ENCODE results near the gene DLG2. TPM values are rescaled to one million over a fixed set of nuclear protein-coding genes. Genes with fewer than 3 reads are reported as not detected.

The DLG2 gene
- total RNA-seq, 2 experiments from 2014 or later, result 6.9 to 8.2 TPM

DNA sequence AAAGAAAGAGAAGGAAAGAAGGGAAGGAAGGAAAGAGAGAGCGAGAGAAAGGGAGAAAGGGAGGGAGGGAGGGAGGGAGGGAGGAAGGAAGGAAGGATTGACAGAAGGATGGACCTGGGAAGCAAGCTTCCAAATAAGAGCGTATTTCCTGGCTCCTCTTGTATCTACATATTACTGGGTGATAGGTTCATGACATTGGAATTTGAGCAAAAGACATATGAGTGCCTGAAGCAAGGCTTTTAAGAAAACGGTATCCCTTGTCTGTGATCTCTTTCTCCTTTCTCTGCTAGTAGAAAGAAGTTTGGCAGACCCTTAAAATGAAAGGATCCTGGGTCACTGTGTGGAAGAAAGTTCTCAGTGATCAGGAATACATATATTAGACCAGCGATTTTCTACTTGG is 1408.8 kb downstream of the DLG2 start:
- ChIA-PET POLR2A (no interaction called here), CTCF (ENCODE audit: unreplicated experiment) (no interaction called here)
- no TSS peak for BruUV-seq (replicated peaks)
- Histone ChIP-seq H3K36me3 (ENCODE audit: insufficient read depth, low read length) (no peaks in the 10 kb centered on the region), H3K4me2 (ENCODE audit: low read length) (no peak overlapping the region), H3K9me3 (ENCODE audit: low read length) (no peaks in the 10 kb centered on the region), H3K4me3 (ENCODE audit: low read depth, low read length, poor library complexity, severe bottlenecking) (no peak overlapping the region), H3K9me2 (ENCODE audit: insufficient read depth, low read length) (no peaks in the 10 kb centered on the region), H2AFZ (ENCODE audit: low read length) (no peak overlapping the region), H4K20me1 (ENCODE audit: insufficient read depth, low read length) (no peaks in the 10 kb centered on the region), H3K79me2 (ENCODE audit: insufficient read depth, low read depth, low read length) (no peaks in the 10 kb centered on the region), H3K27ac (ENCODE audit: low read depth, low read length, poor library complexity, severe bottlenecking) (no peak overlapping the region), H3K4me1 (ENCODE audit: insufficient read depth, low read length, poor library complexity, severe bottlenecking) (no peaks in the 10 kb centered on the region)
- TF ChIP-seq EZH2phosphoT487 (IDR thresholded peaks at IDR 0.05; ENCODE audit: borderline replicate concordance, low read depth, low read length), result no peak
- TF ChIP-seq, protein P1, sequence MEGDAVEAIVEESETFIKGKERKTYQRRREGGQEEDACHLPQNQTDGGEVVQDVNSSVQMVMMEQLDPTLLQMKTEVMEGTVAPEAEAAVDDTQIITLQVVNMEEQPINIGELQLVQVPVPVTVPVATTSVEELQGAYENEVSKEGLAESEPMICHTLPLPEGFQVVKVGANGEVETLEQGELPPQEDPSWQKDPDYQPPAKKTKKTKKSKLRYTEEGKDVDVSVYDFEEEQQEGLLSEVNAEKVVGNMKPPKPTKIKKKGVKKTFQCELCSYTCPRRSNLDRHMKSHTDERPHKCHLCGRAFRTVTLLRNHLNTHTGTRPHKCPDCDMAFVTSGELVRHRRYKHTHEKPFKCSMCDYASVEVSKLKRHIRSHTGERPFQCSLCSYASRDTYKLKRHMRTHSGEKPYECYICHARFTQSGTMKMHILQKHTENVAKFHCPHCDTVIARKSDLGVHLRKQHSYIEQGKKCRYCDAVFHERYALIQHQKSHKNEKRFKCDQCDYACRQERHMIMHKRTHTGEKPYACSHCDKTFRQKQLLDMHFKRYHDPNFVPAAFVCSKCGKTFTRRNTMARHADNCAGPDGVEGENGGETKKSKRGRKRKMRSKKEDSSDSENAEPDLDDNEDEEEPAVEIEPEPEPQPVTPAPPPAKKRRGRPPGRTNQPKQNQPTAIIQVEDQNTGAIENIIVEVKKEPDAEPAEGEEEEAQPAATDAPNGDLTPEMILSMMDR (conservative IDR thresholded peaks at IDR 0.05; ENCODE audit: low read length), result no peak
- DNase-seq (ENCODE audit: low spot score), result no peak
- intact Hi-C loops (cut with micrococcal nuclease; ENCODE audit: unreplicated experiment), result no loop called here

DNA sequence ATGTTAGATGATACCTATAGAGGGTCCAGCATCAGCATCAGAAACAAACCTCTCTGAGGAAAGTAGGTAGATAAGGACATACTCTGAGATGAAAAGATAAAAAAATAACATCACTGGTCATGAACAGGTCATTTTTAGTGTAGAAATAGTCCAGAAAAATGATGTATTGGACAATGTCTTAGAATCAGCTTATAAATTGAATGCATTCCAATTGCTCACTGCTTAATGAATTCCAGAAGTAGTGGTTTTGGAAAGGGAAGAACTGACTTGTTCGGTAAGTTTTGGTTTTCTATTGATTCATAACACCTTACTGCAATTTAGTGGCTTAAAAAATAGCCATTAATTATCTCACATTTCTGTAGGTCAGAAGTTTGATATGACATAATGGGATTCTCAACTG is 1411.5 kb downstream of the DLG2 start:
- ChIA-PET POLR2A (interaction anchor here (0.5 to 0.6 kb wide), 2 partner anchors 29 to 424 kb away, joined by 3 to 4 read pairs; no protein-coding TSS in a partner anchor), CTCF (ENCODE audit: unreplicated experiment) (no interaction called here)
- Histone ChIP-seq H3K27ac (ENCODE audit: low read depth, low read length, poor library complexity, severe bottlenecking) (no peak overlapping the region), H3K36me3 (ENCODE audit: insufficient read depth, low read length) (no peaks in the 10 kb centered on the region), H3K4me1 (ENCODE audit: insufficient read depth, low read length, poor library complexity, severe bottlenecking) (no peaks in the 10 kb centered on the region), H2AFZ (ENCODE audit: low read length) (no peak overlapping the region), H3K9me3 (ENCODE audit: low read length) (no peaks in the 10 kb centered on the region), H3K79me2 (ENCODE audit: insufficient read depth, low read depth, low read length) (no peaks in the 10 kb centered on the region), H3K9me2 (ENCODE audit: insufficient read depth, low read length) (no peaks in the 10 kb centered on the region), H3K4me2 (ENCODE audit: low read length) (no peak overlapping the region), H3K4me3 (ENCODE audit: low read depth, low read length, poor library complexity, severe bottlenecking) (no peak overlapping the region), H4K20me1 (ENCODE audit: insufficient read depth, low read length) (no peaks in the 10 kb centered on the region)
- TF ChIP-seq EZH2phosphoT487 (IDR thresholded peaks at IDR 0.05; ENCODE audit: borderline replicate concordance, low read depth, low read length), result no peak
- TF ChIP-seq, protein P1 (conservative IDR thresholded peaks at IDR 0.05; ENCODE audit: low read length), result no peak
- no TSS peak for BruUV-seq (replicated peaks)
- no peak for DNase-seq (ENCODE audit: low spot score)
- intact Hi-C loops (cut with micrococcal nuclease; ENCODE audit: unreplicated experiment), result no loop called here

DNA sequence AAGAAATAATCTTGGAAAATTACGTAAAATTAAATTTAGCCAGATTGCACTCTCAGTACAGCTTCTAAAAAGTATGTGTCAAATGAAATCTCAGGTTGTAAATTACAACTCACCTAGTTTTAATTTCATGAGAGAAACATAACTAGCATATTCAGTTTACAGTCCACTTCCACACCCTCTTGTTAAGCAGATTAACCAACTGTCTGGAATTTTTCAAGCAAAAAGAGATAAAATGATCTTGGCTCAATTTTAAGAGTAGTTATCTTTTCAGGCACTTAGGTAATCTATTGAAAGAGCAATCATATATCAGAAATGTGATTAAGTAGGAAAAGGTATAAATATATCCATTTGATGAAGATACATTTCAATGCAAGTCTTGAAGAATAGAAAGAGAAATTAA is 1412.6 kb downstream of the DLG2 start:
- POLR2A ChIA-PET, result no interaction called here
- no TSS peak for BruUV-seq (replicated peaks)
- no peak overlapping the region for H3K4me2 ChIP-seq (ENCODE audit: low read length)

More for the DNA sequence above, 1412.6 kb downstream of the DLG2 start:
- TF ChIP-seq, protein P1 (conservative IDR thresholded peaks at IDR 0.05; ENCODE audit: low read length), result no peak
- TF ChIP-seq EZH2phosphoT487 (IDR thresholded peaks at IDR 0.05; ENCODE audit: borderline replicate concordance, low read depth, low read length), result no peak
- H3K27ac ChIP-seq (ENCODE audit: low read depth, low read length, poor library complexity, severe bottlenecking), result no peak overlapping the region
- no peak overlapping the region for H3K4me3 ChIP-seq (ENCODE audit: low read depth, low read length, poor library complexity, severe bottlenecking)
- H3K9me2 ChIP-seq (ENCODE audit: insufficient read depth, low read length), result no peaks in the 10 kb centered on the region
- intact Hi-C loops (cut with micrococcal nuclease; ENCODE audit: unreplicated experiment), result no loop called here
- H3K4me1 ChIP-seq (ENCODE audit: insufficient read depth, low read length, poor library complexity, severe bottlenecking), result no peaks in the 10 kb centered on the region
- no peaks in the 10 kb centered on the region for H4K20me1 ChIP-seq (ENCODE audit: insufficient read depth, low read length)
- no peak overlapping the region for H2AFZ ChIP-seq (ENCODE audit: low read length)
- H3K36me3 ChIP-seq (ENCODE audit: insufficient read depth, low read length), result no peaks in the 10 kb centered on the region
- H3K9me3 ChIP-seq (ENCODE audit: low read length), result no peaks in the 10 kb centered on the region
- CTCF ChIA-PET (ENCODE audit: unreplicated experiment), result no interaction called here
- H3K79me2 ChIP-seq (ENCODE audit: insufficient read depth, low read depth, low read length), result no peaks in the 10 kb centered on the region
- DNase-seq (ENCODE audit: low spot score), result no peak
